H1 (cell line): ENCODE results near the gene FSD1. TPM values are rescaled to one million over a fixed set of nuclear protein-coding genes. Genes with fewer than 3 reads are reported as not detected.

ENCODE experiments used
- CTCF ChIA-PET: fragments of 300-600 bp; sonication (Branson Sonifier 250); formaldehyde crosslinking; loops from one replicate; lab custom pipeline; 2021; ENCODE audit not compliant: partially characterized antibody; lab: Charles Lee
- POLR2A ChIA-PET: fragments of 300-600 bp; sonication (Branson Sonifier 250); formaldehyde crosslinking; loops from one replicate; lab custom pipeline; 2021; ENCODE audit warnings: inconsistent platforms; ENCODE audit not compliant: partially characterized antibody; lab: Charles Lee
- DNase-seq, 2 experiments: peaks; one replicate each; pipeline versions ENCODE4 v3.0.0 to v3.0.0-alpha.2; 2010 to 2022; ENCODE audit warnings: low spot score in 2 of 2, low read depth in 1 of 2, mixed read lengths in 1 of 2
- FAIRE-seq: peaks from 2 replicates; lab custom pipeline; 2011; peaks lifted over from hg19 to GRCh38; lab: Jason Lieb, UNC
- H2AFZ ChIP-seq: 2 replicates; pipeline ENCODE4 v1.8.1; 2012; ENCODE audit warnings: low read length, inconsistent platforms
- H2AK5ac ChIP-seq: 2 replicates; pipeline ENCODE4 v1.6.1; 2013; ENCODE audit warnings: low read depth, low read length
- H2BK120ac ChIP-seq: replicated peaks from 2 replicates; pipeline ENCODE3; 2013; ENCODE audit warnings: low read depth, low read length, inconsistent platforms
- H2BK12ac ChIP-seq: 2 replicates; pipeline ENCODE4 v1.6.1; 2013; ENCODE audit warnings: low read depth, low read length
- H2BK15ac ChIP-seq: 2 replicates; pipeline ENCODE4 v1.6.1; 2013; ENCODE audit warnings: low read length
- H2BK20ac ChIP-seq: 2 replicates; pipeline ENCODE4 v1.6.1; 2013; ENCODE audit warnings: low read length
- H2BK5ac ChIP-seq: 2 replicates; pipeline ENCODE4 v1.6.1; 2013; ENCODE audit warnings: low read depth, low read length
- H3K14ac ChIP-seq: 2 replicates; pipeline ENCODE4 v1.6.1; 2013; ENCODE audit warnings: inconsistent platforms; ENCODE audit not compliant: insufficient read length
- H3K18ac ChIP-seq: 2 replicates; pipeline ENCODE4 v1.6.1; 2013; ENCODE audit warnings: low read length; ENCODE audit errors: extremely low read depth
- H3K23ac ChIP-seq: 2 replicates; pipeline ENCODE4 v1.6.1; 2013; ENCODE audit warnings: inconsistent platforms; ENCODE audit not compliant: insufficient read length
- H3K23me2 ChIP-seq: 2 replicates; pipeline ENCODE4 v1.6.1; 2013; ENCODE audit warnings: low read depth, low read length
- H3K27ac ChIP-seq: 2 replicates; pipeline ENCODE4 v1.6.1; 2011; ENCODE audit warnings: low read depth, low read length, inconsistent platforms
- H3K27me3 ChIP-seq, 4 experiments: replicated peaks in 1 of 4; 1 replicate in 1 of 4; 2 replicates in 3 of 4; pipeline versions ENCODE4 v1.6.1 to v1.8.1; 2011 to 2013; ENCODE audit warnings: low read length in 3 of 4, mild to moderate bottlenecking in 3 of 4, inconsistent platforms in 2 of 4, mixed read lengths in 2 of 4, moderate library complexity in 1 of 4; ENCODE audit not compliant: control insufficient read depth in 3 of 4, insufficient read depth in 3 of 4; ENCODE audit errors: extremely low read depth in 1 of 4
- H3K36me3 ChIP-seq, 4 experiments: 2 replicates each; pipeline versions ENCODE4 v1.6.1 to v1.8.1; 2011 to 2013; ENCODE audit warnings: mild to moderate bottlenecking in 4 of 4, low read length in 3 of 4, moderate library complexity in 2 of 4, control low read depth in 1 of 4, inconsistent platforms in 1 of 4; ENCODE audit not compliant: insufficient read depth in 4 of 4, control insufficient read depth in 2 of 4
- H3K4ac ChIP-seq: replicated peaks from 2 replicates; pipeline ENCODE3; 2013; ENCODE audit warnings: low read length, low read depth, mixed read lengths, inconsistent platforms; ENCODE audit not compliant: insufficient read length
- H3K4me1 ChIP-seq, 4 experiments: replicated peaks in 1 of 4; 1 replicate in 1 of 4; 2 replicates in 3 of 4; pipeline versions ENCODE4 v1.6.1 to v1.8.1; 2011 to 2013; ENCODE audit warnings: low read length in 3 of 4, inconsistent platforms in 2 of 4, mixed read lengths in 1 of 4; ENCODE audit not compliant: insufficient read depth in 4 of 4, control insufficient read depth in 3 of 4
- H3K4me2 ChIP-seq, 2 experiments: 2 replicates each; pipeline versions ENCODE4 v1.6.1 to v1.8.1; 2011 to 2013; ENCODE audit warnings: low read depth in 2 of 2, low read length in 2 of 2, control low read depth in 1 of 2, inconsistent platforms in 1 of 2, mild to moderate bottlenecking in 1 of 2; ENCODE audit not compliant: insufficient read depth in 1 of 2
- H3K4me3 ChIP-seq, 4 experiments: fragments of 200-600, 300-600 bp in 1 of 4; sonication (generic), shearing (Covaris generic), sonication (Bioruptor Twin) in 1 of 4; 2 replicates each; pipeline versions ENCODE4 v1.5.1 to v1.8.1; 2011 to 2016; ENCODE audit warnings: low read length in 4 of 4, low read depth in 3 of 4, control low read depth in 2 of 4, inconsistent platforms in 2 of 4, mild to moderate bottlenecking in 2 of 4, mixed read lengths in 1 of 4, moderate library complexity in 1 of 4; ENCODE audit not compliant: insufficient read depth in 2 of 4; ENCODE audit errors: extremely low read depth in 1 of 4
- H3K56ac ChIP-seq: replicated peaks from 2 replicates; pipeline ENCODE3; 2013; ENCODE audit warnings: low read depth, mild to moderate bottlenecking, mixed read lengths, low read length, inconsistent platforms; ENCODE audit not compliant: insufficient read length
- H3K79me1 ChIP-seq: 2 replicates; pipeline ENCODE4 v1.6.1; 2013; ENCODE audit warnings: low read depth, low read length, control low read depth
- H3K79me2 ChIP-seq, 2 experiments: 2 replicates each; pipeline versions ENCODE4 v1.6.1 to v1.8.1; 2012 to 2013; ENCODE audit warnings: low read length in 2 of 2, mild to moderate bottlenecking in 2 of 2, inconsistent platforms in 1 of 2; ENCODE audit not compliant: insufficient read depth in 2 of 2, control insufficient read depth in 1 of 2
- H3K9ac ChIP-seq, 4 experiments: replicated peaks in 1 of 4; 1 replicate in 1 of 4; 2 replicates in 3 of 4; pipeline versions ENCODE4 v1.6.1 to v1.8.1; 2011 to 2013; ENCODE audit warnings: low read depth in 3 of 4, low read length in 3 of 4, control low read depth in 2 of 4, mild to moderate bottlenecking in 2 of 4, moderate library complexity in 2 of 4, inconsistent platforms in 1 of 4; ENCODE audit errors: extremely low read depth in 1 of 4
- H3K9me3 ChIP-seq, 2 experiments: 2 replicates each; pipeline versions ENCODE4 v1.6.1 to v1.8.1; 2012 to 2013; ENCODE audit warnings: mild to moderate bottlenecking in 2 of 2, moderate library complexity in 2 of 2, control low read depth in 1 of 2, inconsistent platforms in 1 of 2, low read depth in 1 of 2, low read length in 1 of 2, mixed read lengths in 1 of 2; ENCODE audit not compliant: insufficient read depth in 2 of 2
- H4K20me1 ChIP-seq, 2 experiments: replicated peaks in 1 of 2; 2 replicates each; pipeline versions ENCODE3 to v1.8.1; 2011 to 2013; ENCODE audit warnings: inconsistent platforms in 2 of 2, low read length in 2 of 2, mild to moderate bottlenecking in 1 of 2; ENCODE audit not compliant: insufficient read depth in 2 of 2, control insufficient read depth in 1 of 2
- H4K5ac ChIP-seq: 2 replicates; pipeline ENCODE4 v1.6.1; 2013; ENCODE audit warnings: low read length, low read depth, mixed read lengths, inconsistent platforms; ENCODE audit not compliant: insufficient read length
- H4K8ac ChIP-seq: 2 replicates; pipeline ENCODE4 v1.8.0; 2013; ENCODE audit warnings: mild to moderate bottlenecking, moderate library complexity, low read length, inconsistent platforms; ENCODE audit not compliant: insufficient read depth; ENCODE audit errors: extremely low read depth
- H4K91ac ChIP-seq: replicated peaks from 2 replicates; pipeline ENCODE3; 2013; ENCODE audit warnings: low read length, mixed read lengths, inconsistent platforms; ENCODE audit not compliant: insufficient read length
- CBX5 ChIP-seq: fragments of 300-800, 300-1000 bp; sonication (generic); IDR thresholded peaks from 2 replicates; pipeline ENCODE4 v1.7.1; 2016; ENCODE audit warnings: antibody characterized with exemption, low read length, low read depth
- MAFK ChIP-seq: IDR thresholded peaks from 2 replicates; pipeline ENCODE4 v1.6.1; 2012; ENCODE audit warnings: low read depth, mild to moderate bottlenecking, improper control_type of control experiment, low read length
- POLR2A ChIP-seq, 2 experiments: IDR thresholded peaks; 1 replicate in 1 of 2; 2 replicates in 1 of 2; pipeline ENCODE4 v1.6.1; 2011; ENCODE audit warnings: low read depth in 2 of 2, low read length in 2 of 2, mild to moderate bottlenecking in 2 of 2; ENCODE audit errors: control extremely low read depth in 1 of 2
- RBBP5 ChIP-seq: IDR thresholded peaks from 2 replicates; pipeline ENCODE4 v1.7.1; 2012; ENCODE audit warnings: low read depth, mild to moderate bottlenecking, inconsistent platforms, low read length, moderate library complexity, borderline replicate concordance
- SAP30 ChIP-seq: fragments of 300-600 bp; sonication (generic); IDR thresholded peaks from 2 replicates; pipeline ENCODE4 v1.7.1; 2012; ENCODE audit warnings: low read length, moderate library complexity, mild to moderate bottlenecking, inconsistent platforms; ENCODE audit not compliant: insufficient read depth, insufficient replicate concordance
- SP2 ChIP-seq: IDR thresholded peaks from 2 replicates; pipeline ENCODE4 v1.6.1; 2012; ENCODE audit warnings: mild to moderate bottlenecking, low read length, inconsistent platforms
- ZNF274 ChIP-seq: IDR thresholded peaks from 2 replicates; pipeline ENCODE4 v1.7.0; 2012; ENCODE audit warnings: low read length, borderline replicate concordance; ENCODE audit errors: extremely low read depth
- WGBS, 2 experiments: shearing (Covaris generic) in 1 of 2; methylation state at CpG; one replicate each; pipeline versions ENCODE4 v1.1.6 to v1.1.7; 2013 to 2015; ENCODE audit warnings: low lambda C conversion rate in 2 of 2, mixed read lengths in 2 of 2, inconsistent platforms in 1 of 2, low coverage in 1 of 2, missing lambda C conversion rate in 1 of 2; ENCODE audit not compliant: insufficient replicate concordance in 2 of 2, insufficient coverage in 1 of 2, insufficient read length in 1 of 2; ENCODE audit errors: extremely low coverage in 1 of 2, missing lambda C conversion rate in 1 of 2; 5-methylcytosine and 5-hydroxymethylcytosine counted together
- polyA plus RNA-seq, 7 experiments: library from polyadenylated mRNA; depleted of rRNA in 3 of 7; stranded (reverse) in 5 of 7; unstranded in 2 of 7; fragments of >200 nt in 5 of 7; fragments of 200-250 nt in 2 of 7; gene quantifications; 1 replicate in 5 of 7; 2 replicates in 1 of 7; 4 replicates in 1 of 7; pipeline versions ENCODE4 v1.2.1 to v1.2.3, GENCODE V29; 2011 to 2013; ENCODE audit warnings: missing spikeins in 2 of 7, mixed read lengths in 2 of 7
- total RNA-seq: library from RNA; stranded (reverse); fragmentation: NEBNext Ultra II Directional; extraction: Animal tissue kit (Norgen Biotek cat#: 25700); gene quantifications from 2 replicates; pipeline ENCODE4 v1.2.1, GENCODE V29; 2021

FSD1 gene
- total and polyA plus RNA-seq, 2 of the 8 experiments (the other 6 are each of a cell fraction or from before 2014, with no cell fraction given): 58.8 to 181 TPM

DNA sequence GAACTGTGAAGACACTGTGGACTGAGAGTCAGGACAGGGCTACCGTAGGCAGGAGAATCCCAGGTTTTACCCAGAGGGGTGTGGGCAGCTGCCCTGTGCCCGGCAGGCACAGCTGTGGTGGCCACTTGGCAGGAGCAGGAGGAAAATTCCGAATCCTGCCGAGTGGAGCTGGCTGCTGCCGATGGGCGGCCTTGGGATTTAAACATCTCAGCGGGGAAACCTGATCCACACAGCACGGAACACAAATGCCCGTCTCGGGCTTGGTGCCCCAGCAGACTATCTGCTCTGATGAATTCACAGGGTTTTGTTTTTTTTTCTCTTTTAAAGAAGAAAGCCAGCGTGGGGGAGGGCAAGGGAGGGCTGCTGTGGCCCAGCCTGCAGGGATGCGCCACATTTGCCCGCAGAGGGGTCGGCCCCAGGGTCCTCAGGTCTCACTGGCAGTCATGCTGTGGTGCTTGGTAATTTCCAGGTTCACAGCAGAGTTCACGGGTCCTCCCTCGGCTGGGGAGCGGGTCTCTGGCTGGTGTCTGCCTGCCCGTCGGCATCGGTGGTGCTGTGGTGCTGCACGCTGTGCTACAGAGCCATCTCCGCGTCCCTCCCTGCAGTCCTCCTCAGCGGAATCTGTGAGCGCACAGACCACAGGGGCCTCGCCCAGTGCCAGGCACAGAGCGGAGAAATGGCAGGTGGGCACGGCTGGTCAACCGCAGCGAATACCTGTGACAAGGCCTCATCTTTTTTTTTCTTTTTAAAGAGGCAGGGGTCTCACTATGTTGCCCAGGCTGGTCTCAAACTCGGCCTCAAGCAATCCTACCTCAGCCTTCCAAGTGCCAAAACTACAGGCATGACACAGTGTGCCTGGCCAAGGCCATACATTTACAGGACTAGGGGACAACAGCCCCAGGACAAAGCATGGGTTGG, 67.1 kb downstream of the FSD1 start:
- H3K56ac ChIP-seq: no peak overlapping the region
- no peaks in the 10 kb centered on the region for H3K9me3 ChIP-seq
- no peak overlapping the region for H2AK5ac ChIP-seq
- H2BK20ac ChIP-seq: no peak overlapping the region
- peak in 1 of 2 experiments; percentile 43 for DNase-seq
- H4K20me1 ChIP-seq: peaks cover 22 to 36% of the 10 kb centered on the region in 2 experiments
- no peak overlapping the region for H3K14ac ChIP-seq
- H3K23me2 ChIP-seq: no peaks in the 10 kb centered on the region
- H2BK120ac ChIP-seq: no peak overlapping the region
- 93% methylated on average over 31 of the region's 31 CpGs; no CpG with 5 or more reads in 1 of the 2 experiments for WGBS, 2 experiments
- CTCF ChIA-PET: interaction anchor here (1.0 to 6.3 kb wide), 5 partner anchors 9 to 105 kb away, joined by 3 to 37 read pairs (median 5); no protein-coding TSS in a partner anchor
- no peak overlapping the region for H4K91ac ChIP-seq
- H3K9ac ChIP-seq: no peak overlapping the region
- H4K8ac ChIP-seq: no peak overlapping the region; the same call in 1 of the 2 replicates
- no peak overlapping the region for H3K18ac ChIP-seq
- H4K5ac ChIP-seq: no peak overlapping the region
- H2AFZ ChIP-seq: no peak overlapping the region
- H3K4ac ChIP-seq: no peak overlapping the region
- TF ChIP-seq CBX5 (no peak), ZNF274 (no peak), POLR2A (IDR thresholded peaks at IDR 0.05; ENCODE audit: control extremely low read depth in 1 of 2, low read depth in 2 of 2, low read length in 2 of 2) (no peak), SAP30 (no peak), MAFK (no peak), SP2 (no peak), RBBP5 (no peak)
- TF ChIP-seq, all 59 proteins: peak for 0
- H2BK12ac ChIP-seq: no peak overlapping the region
- FAIRE-seq: no peak
- H3K23ac ChIP-seq: no peak overlapping the region
- no peak overlapping the region for H3K27ac ChIP-seq
- peaks cover 5 to 39% (median 34%) of the 10 kb centered on the region in 4 experiments for H3K4me1 ChIP-seq
- no peak overlapping the region for H2BK15ac ChIP-seq
- H3K4me2 ChIP-seq: no peak overlapping the region
- no peak overlapping the region for H2BK5ac ChIP-seq
- no peak overlapping the region for H3K4me3 ChIP-seq
- peaks cover 33% of the 10 kb centered on the region for H3K79me1 ChIP-seq
- POLR2A ChIA-PET: interaction anchor here (1.0 to 4.1 kb wide), 6 partner anchors 8 to 119 kb away, joined by 3 to 18 read pairs (median 4); no protein-coding TSS in a partner anchor
- no peaks in the 10 kb centered on the region for H3K27me3 ChIP-seq
- H3K36me3 ChIP-seq: no peaks in the 10 kb centered on the region
- H3K79me2 ChIP-seq: peaks cover 0 to 17% of the 10 kb centered on the region in 2 experiments; a peak in 1 of 4 replicates
